ENCODE results near the gene PEPD.

- TF ChIP-seq CTCF (IDR thresholded peaks at IDR 0.05) = no peak
- no peak for TF ChIP-seq POLR2A (IDR thresholded peaks at IDR 0.05)
Measured at GRCh38 chr19:33487901-33488800, 33.4 kb downstream of the PEPD start.

Data from esophagus squamous epithelium (tissue), 4 donors.